Stimulated activated CD4-positive, alpha-beta T cell treated with anti-CD3 and anti-CD28 coated beads, Interleukin-2, amount 100 ng/mL, for 48 hours (primary cell): ENCODE results near the gene HLA-DRB1.
A peak's percentile ranks its signal among the peaks of the same experiment; 100 is the strongest.
"Not testable (repeated sequence)": the region's sequence is repeated elsewhere in the genome, so short reads cannot be mapped to it uniquely, and the experiment has no call there.

Experiments used
- DNase-seq, 2 donors: peaks; one replicate each; pipeline ENCODE4 v3.0.0-alpha.2; 2020

Gene HLA-DRB1

DNA sequence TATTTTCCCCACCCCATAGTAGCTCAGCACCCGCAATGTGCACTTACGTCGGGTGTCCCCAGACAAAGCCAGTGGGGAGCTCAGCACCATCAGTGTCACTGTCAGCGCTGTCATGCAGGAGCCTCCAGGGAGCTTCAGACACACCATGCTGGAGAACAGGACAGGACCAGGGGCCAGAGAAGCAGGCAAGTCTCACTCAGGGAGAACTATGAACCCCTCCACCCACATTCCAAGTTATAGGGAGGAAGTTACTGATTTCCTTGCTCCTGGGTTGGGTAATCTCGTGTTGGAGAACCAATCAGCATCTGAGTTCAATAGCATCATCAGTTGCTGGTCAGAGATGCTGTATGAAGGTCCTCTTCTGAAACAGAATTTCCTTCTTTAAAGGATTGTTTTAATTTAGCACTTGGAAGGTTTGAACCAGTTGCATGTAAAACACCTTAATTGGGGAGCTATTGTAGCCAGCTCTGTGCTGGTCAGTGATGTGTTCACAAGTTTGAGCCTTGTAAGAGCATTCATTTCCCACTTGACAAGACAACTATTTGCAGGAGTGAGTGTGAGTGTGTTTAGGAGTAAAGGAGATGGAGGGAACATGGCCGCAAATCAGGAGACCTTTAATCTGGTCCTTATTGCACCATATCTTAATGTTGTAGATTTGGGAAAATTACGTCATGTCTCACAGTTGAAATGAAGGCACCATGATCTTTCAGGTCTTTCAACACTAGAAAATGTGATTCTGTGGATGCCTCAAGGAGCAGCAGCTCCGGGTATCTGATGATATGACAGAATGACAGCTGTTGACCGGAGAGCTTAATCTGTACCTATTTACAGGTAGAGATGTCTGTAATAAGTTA lies at the start of gene HLA-DRB1:
HLA-DRB1 (minus strand) TSS at position 253 of the 854 bp plus-strand sequence; CDS start at position 147, 106 bp downstream.
- DNase-seq, result peak in 1 of 2 donors; percentile 5

DNA sequence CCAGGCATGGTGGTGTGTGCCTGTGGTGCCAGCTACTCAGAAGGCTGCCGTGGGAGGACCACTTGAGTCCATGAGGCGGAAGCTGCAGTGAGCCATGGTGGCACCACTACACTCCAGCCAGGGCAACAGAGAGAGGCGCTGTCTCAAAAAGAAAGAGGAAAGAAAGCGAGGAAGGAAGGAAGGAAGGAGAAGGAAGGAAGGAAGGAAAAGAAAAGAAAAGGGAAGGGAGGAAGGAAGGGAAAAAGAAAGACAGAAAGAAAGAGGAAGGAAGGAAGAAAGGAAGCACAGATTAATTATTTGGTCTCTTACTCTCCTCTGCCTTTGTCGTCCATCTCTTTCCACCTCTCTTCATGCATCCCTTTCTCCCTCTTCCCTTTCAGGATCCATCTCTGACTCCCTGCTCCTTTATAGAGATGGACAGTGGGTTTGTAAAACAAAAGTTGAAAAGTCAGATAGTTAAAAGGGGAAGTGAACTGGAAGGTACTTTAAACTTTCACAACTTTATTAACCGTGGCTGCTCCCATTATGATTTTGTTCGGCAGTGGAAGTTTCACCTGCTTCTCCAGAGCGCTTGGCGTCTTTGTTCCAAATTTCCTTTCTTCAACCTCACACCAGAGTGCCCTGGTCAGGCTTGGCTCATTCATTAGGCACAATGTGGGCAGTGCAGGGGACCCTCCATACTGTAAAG lies 49.0 kb upstream of the HLA-DRB1 start:
- no peak for DNase-seq

DNA sequence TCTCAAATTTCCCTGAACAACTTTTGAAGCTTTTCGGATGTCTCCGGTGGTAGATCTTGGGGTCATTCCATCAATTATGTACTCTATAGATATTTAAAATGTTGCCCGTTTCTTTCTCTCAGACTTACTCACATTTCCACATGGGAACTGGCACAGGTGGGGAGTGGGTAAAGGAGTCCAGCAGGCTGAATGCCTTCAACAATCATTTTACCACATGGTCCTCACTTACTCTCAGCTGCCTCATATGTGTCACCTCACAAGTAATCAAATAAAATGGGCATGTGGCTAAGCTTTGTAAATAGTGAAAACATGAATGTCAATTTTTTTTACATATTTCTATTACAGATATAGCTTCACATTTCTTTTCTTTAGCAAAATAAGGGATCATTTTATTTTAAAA lies 48.2 kb upstream of the HLA-DRB1 start:
- DNase-seq, result no peak

DNA sequence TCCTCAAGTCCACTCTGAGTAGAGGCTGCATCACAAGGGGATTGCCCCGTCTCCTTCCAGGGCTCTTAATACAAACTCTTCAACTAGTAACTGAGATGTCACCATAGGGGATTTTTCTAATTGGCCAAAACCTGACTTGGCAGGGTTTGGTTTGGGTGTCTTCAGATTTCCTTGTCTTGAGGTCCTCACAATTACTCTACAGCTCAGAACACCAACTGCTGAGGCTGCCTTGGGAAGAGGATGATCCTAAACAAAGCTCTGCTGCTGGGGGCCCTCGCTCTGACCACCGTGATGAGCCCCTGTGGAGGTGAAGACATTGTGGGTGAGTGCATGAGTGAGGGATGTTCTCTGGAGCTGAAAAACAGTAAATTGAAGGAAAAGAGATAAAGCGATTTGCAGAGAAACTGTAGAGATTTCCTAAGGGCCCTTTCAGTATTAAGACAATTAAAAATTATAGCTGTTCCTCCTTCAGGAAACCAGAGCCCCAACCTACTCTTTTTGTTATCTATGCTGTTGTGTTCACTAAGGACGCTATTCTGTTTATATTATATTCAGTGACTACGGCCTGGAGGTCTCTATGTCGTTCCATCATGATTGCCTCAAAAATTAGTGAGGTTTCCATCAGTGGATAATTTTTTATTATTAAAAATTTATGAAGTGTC lies 47.7 kb upstream of the HLA-DRB1 start, which contains the start of gene HLA-DQA1:
HLA-DQA1 (plus strand) TSS at position 188 of the 662 bp plus-strand sequence; CDS start at position 241, 53 bp downstream.
- DNase-seq, result no peak

DNA sequence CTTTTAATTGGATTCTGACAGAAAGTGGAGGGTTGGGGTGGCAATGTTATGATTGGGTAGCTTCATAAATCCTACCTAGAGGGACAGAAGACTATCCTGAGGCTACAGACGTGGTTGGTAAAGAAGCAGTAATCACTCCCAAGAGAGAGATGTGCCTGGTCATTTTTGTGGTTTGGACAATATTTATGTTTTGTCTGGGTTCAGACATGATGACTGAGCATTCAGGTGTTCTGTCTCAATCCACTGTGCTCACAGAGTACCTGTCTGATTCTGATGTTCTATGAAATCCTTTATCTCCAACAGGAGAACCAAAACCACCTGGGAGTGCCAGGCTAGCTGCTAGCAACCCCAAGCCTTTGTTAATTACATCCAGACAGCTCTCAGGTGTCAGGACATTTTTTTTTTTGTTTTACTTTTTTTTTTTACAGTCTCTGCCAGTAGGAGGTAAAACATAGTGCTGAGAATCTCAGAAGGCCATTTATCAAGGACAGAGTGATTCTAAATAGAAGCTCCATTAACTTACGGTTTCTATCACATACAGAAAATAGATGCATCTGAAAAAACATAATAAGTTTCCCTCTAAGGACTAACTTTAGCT lies 46.0 kb upstream of the HLA-DRB1 start:
- no peak for DNase-seq

DNA sequence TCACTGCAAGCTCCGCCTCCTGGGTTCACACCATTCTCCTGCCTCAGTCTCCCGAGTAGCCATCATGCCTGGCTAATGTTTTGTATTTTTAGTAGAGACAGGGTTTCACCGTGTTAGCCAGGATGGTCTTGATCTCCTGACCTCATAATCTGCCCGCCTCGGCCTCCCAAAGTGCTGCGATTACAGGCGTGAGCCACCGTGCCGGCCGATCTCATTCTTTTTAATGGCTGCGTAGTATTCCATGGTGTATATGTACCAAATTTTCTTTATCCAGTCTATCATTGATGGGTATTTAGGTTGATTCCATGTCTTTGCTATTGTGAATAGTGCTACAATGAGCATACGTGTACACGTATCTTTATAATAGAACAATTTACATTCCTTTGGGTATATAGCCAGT lies 40.1 kb upstream of the HLA-DRB1 start:
- DNase-seq, result not testable (repeated sequence)

DNA sequence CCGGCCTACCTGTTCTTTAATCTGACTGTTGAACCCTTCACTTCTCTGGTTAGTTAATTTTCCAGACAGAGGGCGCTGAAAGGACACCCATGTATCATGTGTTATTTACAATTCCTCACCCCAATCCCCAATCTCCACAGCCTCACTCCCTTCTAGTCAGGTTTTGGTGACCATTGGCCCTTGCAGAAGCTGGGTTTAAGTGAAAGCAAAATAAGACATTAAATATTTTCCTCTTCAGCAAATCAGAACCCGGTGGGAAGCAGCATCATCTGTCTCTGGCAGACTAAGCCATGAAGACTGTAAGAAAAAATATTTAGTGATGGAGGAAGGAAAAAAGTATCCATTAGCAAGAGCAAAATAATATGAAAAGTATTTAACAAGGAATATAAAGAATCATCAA lies 38.2 kb upstream of the HLA-DRB1 start:
- peak in 1 of 2 donors; percentile 11 for DNase-seq

DNA sequence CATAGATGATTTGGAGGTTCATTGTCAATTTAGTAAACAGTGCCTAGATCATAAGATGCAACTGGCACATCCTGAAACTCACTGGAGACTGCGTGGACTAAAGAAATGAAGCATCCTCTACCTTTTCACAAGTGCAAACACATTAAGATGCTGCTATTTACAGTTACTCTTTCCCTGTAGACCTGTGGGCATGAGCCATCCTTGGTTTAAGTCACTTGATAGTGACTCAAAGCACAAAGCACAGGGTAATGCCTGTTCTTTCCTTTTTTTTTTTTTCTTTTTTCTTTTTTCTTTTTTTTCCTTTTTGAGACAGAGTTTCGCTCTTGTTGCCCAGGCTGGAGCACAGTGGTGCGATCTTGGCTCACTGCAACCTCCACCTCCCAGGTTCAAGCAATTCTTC lies 37.6 kb upstream of the HLA-DRB1 start:
- DNase-seq, result no peak

DNA sequence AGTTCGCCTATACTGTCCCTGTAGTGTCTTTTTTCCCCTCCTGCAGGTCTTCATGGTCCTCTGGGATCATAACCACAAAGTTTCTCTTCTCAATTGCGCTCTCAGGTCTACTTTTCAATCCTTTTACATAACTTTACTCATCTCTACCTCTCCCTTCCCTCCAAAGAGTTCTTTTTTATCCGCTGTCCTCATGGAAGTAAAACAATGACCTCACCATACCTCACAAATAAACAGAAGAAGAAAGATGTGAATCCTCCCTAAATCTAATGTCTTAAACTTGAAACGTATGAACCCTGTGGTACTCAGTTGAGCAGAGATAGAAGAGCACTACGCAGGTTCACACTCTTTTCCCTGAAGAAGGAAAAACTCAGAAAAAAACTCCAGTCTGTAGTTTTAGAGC lies 35.5 kb upstream of the HLA-DRB1 start:
- DNase-seq, result no peak

DNA sequence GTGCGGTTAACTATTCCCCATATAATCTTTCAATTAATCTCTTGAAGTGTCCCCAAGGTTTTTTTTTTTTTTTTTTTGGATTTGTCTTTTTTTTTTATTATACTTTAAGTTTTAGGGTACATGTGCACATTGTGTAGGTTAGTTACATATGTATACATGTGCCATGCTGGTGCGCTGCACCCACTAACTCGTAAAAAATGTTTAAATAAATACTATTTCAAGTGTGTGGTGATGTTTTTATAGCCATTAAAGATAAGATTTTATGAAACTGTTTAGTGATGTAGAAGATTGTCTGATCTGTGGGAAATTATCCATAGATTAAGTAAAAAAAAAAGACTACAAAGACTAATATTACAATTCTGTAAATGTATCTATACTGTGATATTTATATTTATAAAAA lies 34.9 kb upstream of the HLA-DRB1 start:
- DNase-seq, result no peak

DNA sequence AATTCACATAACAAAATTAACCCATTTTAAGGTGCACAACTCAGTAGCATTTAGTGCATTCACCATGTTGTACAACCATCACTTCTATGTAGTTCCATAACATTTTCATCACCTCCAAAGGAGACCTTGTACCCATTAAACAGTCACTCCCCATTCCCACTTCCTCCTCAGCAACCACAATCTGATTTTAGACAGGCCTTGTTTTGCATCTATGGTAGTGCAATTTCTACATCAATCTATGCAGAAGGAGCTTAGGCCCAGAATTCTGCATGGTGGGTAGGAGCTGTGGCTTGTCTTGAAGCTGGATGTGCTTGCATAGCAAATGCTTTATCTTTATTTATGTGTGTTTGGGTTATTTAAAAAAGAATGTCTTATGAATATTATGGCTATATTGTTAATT lies 34.0 kb upstream of the HLA-DRB1 start:
- DNase-seq, result no peak

DNA sequence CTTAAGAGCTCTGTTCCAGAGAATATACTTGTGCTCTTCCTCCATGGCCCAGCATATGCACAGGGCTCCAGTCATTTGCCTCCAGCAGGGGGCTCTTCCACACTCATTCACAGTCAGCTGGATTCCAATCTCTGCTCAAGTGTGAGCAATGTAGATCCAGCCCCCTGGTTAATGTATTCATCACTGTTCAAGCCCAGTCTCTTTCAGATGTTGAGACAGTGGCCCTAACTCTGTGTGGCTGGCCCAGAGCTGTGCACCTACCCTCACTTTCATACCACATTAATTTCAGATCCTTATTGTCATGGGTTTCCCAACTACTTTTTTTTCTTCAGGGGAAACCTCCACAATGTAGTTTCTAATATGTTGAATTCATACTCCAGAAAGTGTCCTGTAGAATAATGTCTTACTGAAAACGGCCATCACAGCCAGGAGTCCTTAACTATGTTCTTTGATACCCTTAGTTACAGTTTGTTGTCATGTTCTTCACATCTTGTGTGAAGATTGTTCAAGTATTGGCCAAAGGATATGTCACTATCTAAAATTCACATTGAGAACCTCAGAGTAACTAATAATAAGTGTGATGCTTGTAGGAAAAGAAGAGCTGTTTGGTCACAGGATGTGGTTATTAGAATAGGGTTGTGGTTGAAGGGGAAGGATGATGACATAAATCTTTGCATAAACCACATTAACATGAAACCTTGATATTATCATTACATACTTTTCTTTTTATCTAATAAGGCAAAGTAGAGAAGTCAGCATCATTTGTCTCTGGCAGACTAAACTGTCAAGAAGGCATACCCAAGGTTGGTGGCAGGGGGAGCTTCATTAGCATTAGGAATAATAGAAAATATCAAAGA lies 33.1 kb upstream of the HLA-DRB1 start:
- DNase-seq, result peak; percentile 26 to 32

DNA sequence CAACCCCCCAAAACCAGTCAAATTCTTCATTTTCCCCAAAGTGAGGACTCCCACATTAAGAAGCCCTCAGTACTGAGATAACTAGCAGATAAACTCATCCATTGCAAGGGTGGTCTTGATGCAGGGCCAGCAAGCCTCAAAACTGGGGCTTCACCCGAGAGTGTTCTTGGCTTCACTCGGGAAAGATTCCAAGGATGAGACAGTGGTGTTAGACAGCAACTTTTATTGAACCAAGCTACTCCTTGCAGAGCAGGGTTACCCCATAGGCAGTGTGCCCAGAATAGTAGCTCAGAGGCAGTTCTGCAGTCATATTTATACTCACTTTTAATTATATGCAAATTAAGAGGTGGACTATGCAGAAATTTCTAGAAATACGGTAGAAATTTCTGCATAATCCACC lies 31.7 kb upstream of the HLA-DRB1 start:
- DNase-seq, result no peak

DNA sequence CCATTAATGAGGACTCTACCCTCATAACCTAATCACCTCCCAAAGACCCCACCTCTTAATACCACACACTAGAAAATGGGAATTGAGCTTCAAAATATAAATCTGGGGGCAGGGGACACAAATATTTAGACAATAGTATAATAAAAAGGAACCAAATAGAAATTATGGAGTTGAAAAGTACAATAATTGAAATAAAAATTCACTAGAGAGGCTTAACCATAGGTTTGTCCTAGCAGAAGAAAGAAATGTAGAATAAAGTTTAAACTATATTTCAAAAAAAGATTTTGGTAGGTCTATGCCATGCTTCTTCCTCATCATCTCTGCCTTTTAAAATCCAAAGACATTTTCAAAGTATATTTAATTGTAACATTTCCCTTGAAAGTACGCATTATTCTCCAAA lies 28.1 kb upstream of the HLA-DRB1 start:
- no peak for DNase-seq

DNA sequence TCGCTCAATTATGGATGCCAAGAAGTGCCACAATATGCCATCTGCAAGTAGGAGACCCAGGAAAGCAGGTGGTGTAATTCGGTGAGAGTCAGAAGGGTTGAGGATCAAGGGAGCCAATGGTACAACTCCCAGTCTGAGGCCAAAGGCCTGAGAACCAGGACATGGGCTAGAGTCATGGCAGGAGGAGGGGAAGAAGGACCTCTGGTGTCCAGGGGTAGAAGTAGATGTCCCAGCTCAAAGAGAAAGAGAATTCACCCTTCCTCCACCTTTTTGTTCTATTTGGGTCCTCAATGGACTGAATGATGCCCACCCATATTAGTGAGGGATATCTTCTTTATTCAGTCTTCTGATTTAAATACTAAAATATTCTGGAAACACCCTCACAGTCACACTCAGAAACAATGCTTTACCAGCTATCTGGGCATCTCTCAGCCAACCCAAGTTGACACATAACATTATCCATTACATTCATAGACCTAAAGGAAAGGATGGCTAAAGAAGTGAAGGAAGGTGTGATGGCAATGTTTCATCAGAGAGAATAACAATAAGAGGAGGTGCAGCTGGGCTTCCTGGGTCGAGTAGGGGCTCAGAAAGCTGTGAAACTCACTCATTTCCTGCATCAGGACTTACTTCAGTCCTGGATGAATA lies 26.4 kb upstream of the HLA-DRB1 start:
- no peak for DNase-seq

DNA sequence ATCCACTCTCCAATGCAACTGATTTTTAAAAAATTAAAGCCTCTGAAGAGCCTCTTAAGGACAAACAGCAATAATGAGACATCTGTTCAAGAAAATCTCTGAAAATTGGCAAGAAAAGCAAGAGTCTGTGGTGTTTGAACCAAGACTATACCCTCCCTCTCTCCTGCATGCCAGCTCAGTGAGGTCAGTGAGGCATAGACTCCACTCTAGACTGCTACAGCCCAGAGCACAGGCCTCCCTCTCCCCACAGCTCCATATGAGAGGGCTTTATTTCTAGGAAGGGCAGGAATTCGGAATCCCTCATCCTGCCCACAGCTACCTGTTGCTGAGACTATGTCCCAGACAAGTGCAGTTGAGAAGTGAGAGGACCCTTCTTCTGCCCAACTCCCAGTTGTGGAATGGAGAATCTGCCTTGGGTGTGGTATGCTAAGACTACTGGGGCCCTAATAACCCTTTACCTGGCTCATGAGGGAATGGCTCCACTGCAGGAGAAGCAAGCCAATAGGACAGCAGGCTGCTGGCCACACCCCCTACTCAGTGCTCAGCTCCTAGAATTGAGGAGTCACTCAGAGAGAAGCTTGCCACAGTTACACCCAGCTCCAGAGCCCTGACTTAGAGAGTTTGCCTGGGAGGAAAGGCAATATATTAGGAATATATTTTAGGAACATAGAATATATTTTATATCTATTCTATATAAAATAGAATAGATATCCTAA lies 24.9 kb upstream of the HLA-DRB1 start:
- DNase-seq, result no peak

DNA sequence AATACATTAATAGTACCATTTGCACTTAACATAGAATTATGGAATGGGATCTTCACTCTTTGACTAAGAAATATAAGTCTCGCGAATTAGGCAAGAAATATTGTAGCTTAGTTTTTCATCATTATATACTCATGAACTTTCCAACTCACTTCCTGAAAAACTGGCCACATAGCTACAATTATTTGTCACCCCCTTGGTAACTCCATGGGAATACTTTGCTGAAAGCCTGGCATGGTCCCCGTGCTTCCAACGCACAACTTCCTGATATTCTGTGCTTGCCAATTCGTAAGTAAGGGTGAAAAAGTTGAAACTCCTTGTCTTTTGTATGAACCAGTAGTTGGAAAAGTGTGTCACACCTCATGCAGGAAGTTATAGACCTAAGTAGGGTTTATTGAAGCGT lies 23.8 kb upstream of the HLA-DRB1 start:
- DNase-seq, result no peak

DNA sequence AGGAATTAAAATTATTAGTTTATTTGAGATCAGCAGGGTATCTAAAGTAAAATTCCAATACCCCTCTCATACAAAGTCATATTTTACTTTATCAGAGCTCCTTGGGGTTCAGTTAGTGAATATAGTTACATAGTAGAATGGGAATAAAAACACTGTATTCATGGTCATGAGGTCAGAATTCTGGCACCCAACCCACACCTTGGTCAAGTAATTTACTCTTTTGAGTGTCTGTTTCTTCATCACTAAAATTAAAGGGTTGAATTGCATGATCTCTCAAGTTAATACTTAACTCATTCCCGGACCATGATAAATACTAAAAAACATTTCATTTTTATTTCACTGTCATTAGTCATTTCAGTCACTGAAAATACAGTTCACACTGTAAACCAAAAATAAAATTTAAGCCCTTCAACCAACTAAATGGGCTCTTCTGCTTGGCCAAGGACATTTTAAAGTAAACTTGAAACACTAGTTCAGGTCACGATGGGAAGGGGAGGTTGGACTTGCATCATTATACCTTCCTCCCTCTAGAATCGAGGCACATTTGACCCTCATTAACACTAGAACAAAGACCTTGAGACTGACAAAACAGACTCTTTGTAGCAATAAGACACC lies 21.1 kb upstream of the HLA-DRB1 start:
- no peak for DNase-seq

DNA sequence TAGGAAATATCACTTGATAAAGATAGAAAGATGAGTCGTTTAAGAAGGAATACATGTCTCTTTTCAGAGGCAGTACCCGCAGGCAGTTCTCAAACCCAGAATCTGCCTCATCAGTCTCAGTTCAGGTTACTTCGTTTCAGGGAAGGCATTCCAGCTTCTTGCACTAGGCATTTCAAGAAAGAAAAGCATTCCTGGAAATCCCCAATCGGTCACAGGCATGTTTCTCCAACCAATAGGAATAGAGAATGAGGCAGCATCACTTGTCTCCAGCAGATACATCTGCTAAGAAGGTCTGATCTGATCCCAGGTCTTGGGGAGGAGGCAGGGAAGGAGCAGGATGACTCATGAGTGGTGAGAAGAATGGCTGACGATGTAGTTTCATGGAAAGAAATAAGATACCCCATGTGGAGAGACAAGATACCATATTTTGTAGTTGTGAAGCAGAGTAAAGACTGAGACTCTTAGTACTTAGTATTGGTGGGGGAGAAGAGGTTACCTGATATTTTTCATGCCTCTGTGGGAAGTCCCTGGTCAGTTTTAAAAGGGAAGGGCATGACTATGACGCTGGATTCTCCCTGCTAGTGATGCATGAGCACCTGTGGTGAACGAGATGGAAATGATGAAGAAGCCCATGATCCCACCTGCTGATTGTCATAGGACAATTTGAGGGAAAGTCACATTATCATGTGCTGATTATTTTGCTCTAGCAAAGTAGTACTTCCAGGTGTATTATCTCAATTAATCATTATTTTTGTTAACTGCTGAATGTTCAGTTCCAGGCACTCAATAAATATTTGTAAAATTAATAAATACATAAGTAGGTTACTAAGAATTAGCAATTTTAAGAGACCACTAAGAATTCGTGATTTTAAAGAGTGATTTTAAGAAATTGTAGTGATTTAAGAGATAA lies 20.3 kb upstream of the HLA-DRB1 start:
- peak; percentile 26 to 37 for DNase-seq

DNA sequence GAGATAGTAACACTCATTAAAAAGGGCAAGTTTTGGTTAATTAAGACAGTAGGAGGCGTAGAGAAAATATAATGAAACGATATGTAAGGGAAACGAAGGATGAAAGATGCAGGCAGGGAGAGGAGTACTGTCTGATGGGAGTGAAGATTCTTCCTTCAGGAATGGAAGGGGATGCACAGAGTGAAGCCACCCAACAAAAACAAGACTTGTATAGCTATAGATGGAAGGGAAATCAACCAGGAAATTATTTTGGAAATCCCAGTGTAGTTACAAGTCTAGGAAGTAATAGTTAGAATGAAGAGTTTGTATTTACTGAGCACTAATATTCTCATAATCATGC lies 19.7 kb upstream of the HLA-DRB1 start:
- no peak for DNase-seq
